Adrenal gland (tissue), 12 donors: ENCODE data around the gene SULT1C4. TPM values are rescaled to one million over a fixed set of nuclear protein-coding genes. Genes with fewer than 3 reads are reported as not detected.

Source experiments
- DNase-seq, 7 donors: peaks; one replicate each; pipeline ENCODE4 v3.0.0-alpha.2; 2019 to 2020
- H3K27ac ChIP-seq, 5 donors: fragments of 200-600 bp; sonication (generic) in 4 of 5; 1 replicate in 3 of 5; 2 replicates in 2 of 5; pipeline versions ENCODE4 v1.5.1 to v1.8.0; 2016 to 2020; ENCODE audit warnings: mild to moderate bottlenecking in 1 of 5
- H3K27me3 ChIP-seq: fragments of 200-600 bp; 2 replicates; pipeline ENCODE4 v1.8.0; 2021
- H3K36me3 ChIP-seq, 2 donors: fragments of 200-600 bp; replicated peaks in 1 of 2; 1 replicate in 1 of 2; 2 replicates in 1 of 2; pipeline versions ENCODE4 v1.5.1 to v1.8.0; 2018 to 2022
- H3K4me1 ChIP-seq, 2 donors: fragments of 200-600 bp; replicated peaks in 1 of 2; 1 replicate in 1 of 2; 2 replicates in 1 of 2; pipeline versions ENCODE4 v1.5.1 to v1.8.0; 2018 to 2021
- H3K4me3 ChIP-seq, 4 donors: fragments of 200-600 bp; sonication (generic) in 3 of 4; one replicate each; pipeline ENCODE4 v1.5.1; 2016 to 2018
- H3K9me3 ChIP-seq, 3 donors: fragments of 200-600 bp; sonication (generic) in 1 of 3; replicated peaks in 1 of 3; 1 replicate in 2 of 3; 2 replicates in 1 of 3; pipeline versions ENCODE4 v1.5.1 to v1.8.0; 2016 to 2021
- POLR2A ChIP-seq, 2 donors: fragments of 450-650 bp; IDR thresholded peaks; one replicate each; pipeline ENCODE4 v1.6.1; 2017; ENCODE audit warnings: antibody characterized with exemption in 2 of 2, mild to moderate bottlenecking in 2 of 2, moderate library complexity in 1 of 2
- WGBS, 4 donors: extraction: QIAGEN DNeasy Blood & Tissue Kit in 2 of 4; methylation state at CpG; one replicate each; pipeline versions ENCODE4 v1.1.5 to v1.1.7; 2013 to 2017; 5-methylcytosine and 5-hydroxymethylcytosine counted together
- intact Hi-C, 2 donors: fragments of 100-400 bp; cut with DNase I; formaldehyde crosslinking; loops; one replicate each; pipeline versions ENCODE4 v1.14.1 to v1.15.0; 2022 to 2023
- polyA plus RNA-seq, 3 donors: library from polyadenylated mRNA; stranded (reverse); fragments of 200-250 nt in 2 of 3; fragments of 350-450 nt in 1 of 3; fragmentation: Illumina TruSeq in 1 of 3; extraction: RNeasy Lipid Tissue Mini Kit (QIAGEN cat#74804) in 1 of 3; gene quantifications; one replicate each; pipeline ENCODE4 v1.2.3, GENCODE V29; 2013 to 2014
- total RNA-seq, 9 donors: library from RNA; depleted of rRNA in 4 of 9; stranded (reverse); fragments of >200 nt in 4 of 9; fragments of 120-200 nt in 1 of 9; fragmentation: NEBNext Ultra II Directional in 1 of 9; extraction: Animal tissue kit (Norgen Biotek cat#: 25700) in 1 of 9; gene quantifications; one replicate each; pipeline versions ENCODE4 v1.1.0 to v1.2.4, GENCODE V29; 2013 to 2023
- TF ChIP-seq, protein P1 (sequence below), 6 experiments: fragments of 450-650 bp in 4 of 6; fragments of 200-600 bp in 2 of 6; sonication (generic) in 1 of 6; IDR thresholded peaks; 1 replicate in 5 of 6; 2 replicates in 1 of 6; pipeline versions ENCODE4 v1.5.1 to v1.8.0; 2016 to 2021; ENCODE audit warnings: antibody characterized with exemption in 6 of 6, mild to moderate bottlenecking in 2 of 6, moderate library complexity in 1 of 6
- donor health status: healthy with polysubstance abuse.
- donor health status: Bipolar disorder and iron deficiency.
- donor health status: DM: yes; HTN: yes; CAD: no.
- donor health status: DM: no; HTN: no; CAD: no.
- donor health status: DM: no; HTN: no; CAD: no.
- donor health status: DM: yes; HTN: yes; CAD: no.

Gene SULT1C4
- total and polyA plus RNA-seq, 12 donors = 0.34 to 14.4 (median 1.6) TPM

GRCh38 chr2:108376774-108377173 lies 980 bp upstream of the SULT1C4 start:
- TF ChIP-seq, protein P1, sequence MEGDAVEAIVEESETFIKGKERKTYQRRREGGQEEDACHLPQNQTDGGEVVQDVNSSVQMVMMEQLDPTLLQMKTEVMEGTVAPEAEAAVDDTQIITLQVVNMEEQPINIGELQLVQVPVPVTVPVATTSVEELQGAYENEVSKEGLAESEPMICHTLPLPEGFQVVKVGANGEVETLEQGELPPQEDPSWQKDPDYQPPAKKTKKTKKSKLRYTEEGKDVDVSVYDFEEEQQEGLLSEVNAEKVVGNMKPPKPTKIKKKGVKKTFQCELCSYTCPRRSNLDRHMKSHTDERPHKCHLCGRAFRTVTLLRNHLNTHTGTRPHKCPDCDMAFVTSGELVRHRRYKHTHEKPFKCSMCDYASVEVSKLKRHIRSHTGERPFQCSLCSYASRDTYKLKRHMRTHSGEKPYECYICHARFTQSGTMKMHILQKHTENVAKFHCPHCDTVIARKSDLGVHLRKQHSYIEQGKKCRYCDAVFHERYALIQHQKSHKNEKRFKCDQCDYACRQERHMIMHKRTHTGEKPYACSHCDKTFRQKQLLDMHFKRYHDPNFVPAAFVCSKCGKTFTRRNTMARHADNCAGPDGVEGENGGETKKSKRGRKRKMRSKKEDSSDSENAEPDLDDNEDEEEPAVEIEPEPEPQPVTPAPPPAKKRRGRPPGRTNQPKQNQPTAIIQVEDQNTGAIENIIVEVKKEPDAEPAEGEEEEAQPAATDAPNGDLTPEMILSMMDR (IDR thresholded peaks at IDR 0.05) = no peak
- TF ChIP-seq POLR2A (IDR thresholded peaks at IDR 0.05) = no peak
- Histone ChIP-seq H3K9me3 (no peaks in the 10 kb centered on the region), H3K27ac (no peak overlapping the region), H3K4me3 (no peak overlapping the region), H3K27me3 (no peaks in the 10 kb centered on the region), H3K36me3 (no peaks in the 10 kb centered on the region), H3K4me1 (no peaks in the 10 kb centered on the region)
- intact Hi-C loops = loop anchor here in 1 of 2 donors (10.0 kb wide), 1 partner anchor 68 kb away; the partner anchor contains the start of gene GCC2
- no peak for DNase-seq
- 71 to 93% (median 88%) methylated on average over 4 of the region's 4 CpGs for WGBS, 4 donors

DNA sequence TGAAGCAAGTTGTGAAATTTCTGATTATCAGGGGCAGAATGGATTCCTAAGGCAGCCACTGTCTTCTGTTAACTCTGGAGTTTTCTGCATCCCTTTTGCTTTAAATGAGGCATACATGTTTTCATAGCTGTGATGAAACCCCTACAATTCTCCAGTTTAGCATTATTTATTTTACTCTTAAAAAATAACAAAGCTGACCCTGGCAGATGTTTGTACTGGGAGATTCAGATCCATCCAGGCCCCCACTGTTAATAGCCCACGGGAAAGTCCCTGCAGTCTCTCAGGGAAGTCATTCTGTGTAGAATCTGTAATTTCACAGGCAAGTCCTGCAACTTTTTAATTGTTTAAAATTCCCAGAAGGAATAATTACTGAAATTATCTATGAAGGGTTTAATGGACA lies 353 bp upstream of the SULT1C4 start:
- intact Hi-C loops = loop anchor here in 1 of 2 donors (10.0 kb wide), 1 partner anchor 67 kb away; the partner anchor contains the start of gene GCC2
- Histone ChIP-seq H3K4me1 (no peaks in the 10 kb centered on the region), H3K9me3 (no peaks in the 10 kb centered on the region), H3K27me3 (no peaks in the 10 kb centered on the region), H3K4me3 (peak overlapping the region in 1 of 4 donors; percentile 40), H3K36me3 (no peaks in the 10 kb centered on the region), H3K27ac (peak overlapping the region in 3 of 5 donors; percentile 26 to 53 (median 42))
- DNase-seq = no peak
- TF ChIP-seq POLR2A (IDR thresholded peaks at IDR 0.05) = no peak
- TF ChIP-seq, protein P1 (IDR thresholded peaks at IDR 0.05) = no peak
- 19 to 41% (median 30%) methylated on average over 1 of the region's 1 CpG for WGBS, 4 donors

GRCh38 chr2:108378851-108379250 lies 1.1 kb downstream of the SULT1C4 start:
- 60 to 78% (median 69%) methylated on average over 2 of the region's 2 CpGs for WGBS, 4 donors
- Histone ChIP-seq H3K4me1 (no peaks in the 10 kb centered on the region), H3K27me3 (no peaks in the 10 kb centered on the region), H3K9me3 (no peaks in the 10 kb centered on the region), H3K4me3 (peak overlapping the region in 1 of 4 donors; percentile 40), H3K27ac (no peak overlapping the region), H3K36me3 (no peaks in the 10 kb centered on the region)
- TF ChIP-seq, protein P1 (IDR thresholded peaks at IDR 0.05) = no peak
- TF ChIP-seq POLR2A (IDR thresholded peaks at IDR 0.05) = no peak
- intact Hi-C loops = loop anchor here in 1 of 2 donors (10.0 kb wide), 1 partner anchor 66 kb away; the partner anchor contains the start of gene GCC2
- no peak for DNase-seq

- intact Hi-C loops = no loop called here
- WGBS, 4 donors = 75 to 90% (median 87%) methylated on average over 4 of the region's 4 CpGs
Measured at GRCh38 chr2:108382196-108382595, 4.4 kb downstream of the SULT1C4 start.

More at GRCh38 chr2:108382196-108382595, 4.4 kb downstream of the SULT1C4 start:
- H3K4me1 ChIP-seq = no peaks in the 10 kb centered on the region
- no peaks in the 10 kb centered on the region for H3K36me3 ChIP-seq
- TF ChIP-seq POLR2A (IDR thresholded peaks at IDR 0.05) = no peak
- TF ChIP-seq, protein P1 (IDR thresholded peaks at IDR 0.05) = no peak
- no peak overlapping the region for H3K4me3 ChIP-seq
- no peaks in the 10 kb centered on the region for H3K27me3 ChIP-seq
- no peak overlapping the region for H3K27ac ChIP-seq
- DNase-seq = no peak
- no peaks in the 10 kb centered on the region for H3K9me3 ChIP-seq
